Heart left ventricle (tissue), 16 donors: ENCODE results near the gene MOSPD3. TPM values are rescaled to one million over a fixed set of nuclear protein-coding genes. Genes with fewer than 3 reads are reported as not detected.
A peak's percentile ranks its signal among the peaks of the same experiment; 100 is the strongest.

Experiments used
- ATAC-seq, 4 donors: fragments of 200-7000 bp; cut with Tn5 transposase; one replicate each; pipeline ENCODE4 v1.9.1; 2020 to 2022; ENCODE audit warnings: moderate library complexity in 4 of 4, mild to moderate bottlenecking in 3 of 4, moderate number of reproducible peaks in 1 of 4
- DNase-seq, 5 donors: peaks; one replicate each; pipeline ENCODE4 v3.0.0-alpha.2; 2020
- H3K27ac ChIP-seq, 12 donors: fragments of 200-600 bp; sonication (generic) in 4 of 12; one replicate each; pipeline versions ENCODE4 v1.5.0 to v1.8.0; 2016 to 2022; ENCODE audit warnings: mild to moderate bottlenecking in 2 of 12
- H3K27me3 ChIP-seq, 9 donors: fragments of 200-600 bp; sonication (generic) in 2 of 9; one replicate each; pipeline versions ENCODE4 v1.5.1 to v1.8.0; 2016 to 2022; ENCODE audit warnings: mild to moderate bottlenecking in 3 of 9
- H3K36me3 ChIP-seq, 9 donors: fragments of 200-600 bp; sonication (generic) in 2 of 9; one replicate each; pipeline versions ENCODE4 v1.5.0 to v1.8.0; 2018 to 2022; ENCODE audit warnings: mild to moderate bottlenecking in 2 of 9
- H3K4me1 ChIP-seq, 12 donors: fragments of 200-600 bp; sonication (generic) in 4 of 12; one replicate each; pipeline versions ENCODE4 v1.5.0 to v1.8.0; 2016 to 2022; ENCODE audit warnings: mild to moderate bottlenecking in 3 of 12
- H3K4me3 ChIP-seq, 12 donors: fragments of 200-600 bp; sonication (generic) in 4 of 12; one replicate each; pipeline versions ENCODE4 v1.5.0 to v1.8.0; 2017 to 2022; ENCODE audit warnings: mild to moderate bottlenecking in 9 of 12, moderate library complexity in 4 of 12
- H3K9me3 ChIP-seq, 12 donors: fragments of 200-600 bp; sonication (generic) in 4 of 12; one replicate each; pipeline versions ENCODE4 v1.5.0 to v1.8.0; 2016 to 2022; ENCODE audit warnings: mild to moderate bottlenecking in 1 of 12
- CTCF ChIP-seq, 12 donors: fragments of 200-600 bp; sonication (generic) in 4 of 12; IDR thresholded peaks; one replicate each; pipeline versions ENCODE4 v1.5.0 to v1.8.0; 2018 to 2022; ENCODE audit warnings: antibody characterized with exemption in 12 of 12, mild to moderate bottlenecking in 5 of 12
- POLR2A ChIP-seq, 2 donors: fragments of 450-650 bp; IDR thresholded peaks; one replicate each; pipeline ENCODE4 v1.6.1; 2017; ENCODE audit warnings: antibody characterized with exemption in 2 of 2, mild to moderate bottlenecking in 2 of 2, moderate library complexity in 2 of 2
- WGBS, 4 donors: extraction: QIAGEN DNeasy Blood & Tissue Kit in 2 of 4; methylation state at CpG; one replicate each; pipeline versions ENCODE4 v1.1.5 to v1.1.7; 2013 to 2018; 5-methylcytosine and 5-hydroxymethylcytosine counted together
- intact Hi-C, 10 donors: fragments of 100-400 bp; cut with DNase I; formaldehyde crosslinking; loops; one replicate each; pipeline versions ENCODE4 v1.11.1 to v1.14.2; 2022
- polyA plus RNA-seq, 2 donors: library from polyadenylated mRNA; stranded (reverse); fragments of 200-250 nt; gene quantifications; one replicate each; pipeline ENCODE4 v1.2.3, GENCODE V29; 2013
- total RNA-seq, 9 donors: library from RNA; depleted of rRNA in 2 of 9; stranded (reverse); fragments of >200 nt in 2 of 9; fragmentation: NEBNext Ultra II Directional in 3 of 9; extraction: Animal tissue kit (Norgen Biotek cat#: 25700) in 3 of 9; gene quantifications; one replicate each; pipeline versions ENCODE4 v1.1.0 to v1.2.4, GENCODE V29; 2016 to 2023
- donor health status: ischemic (EF 13 %, LVEDD 7.1; RV severe dilation, severe dysfunction).
- donor health status: healthy with polysubstance abuse.
- donor health status: DM: no; HTN: yes; CAD: no.
- donor health status: DM: no; HTN: no; CAD: no.
- donor health status: ischemic (EF 25% LVEDD 6.9; RV normal size, moderate dysfunction).
- donor health status: ischemic (EF 25% LVEDD 5.7; RV mildly dilated, moderate dysfunction).
- donor health status: healthy.
- donor health status: DM: yes; HTN: yes; CAD: no.
- donor health status: ischemic (EF 35%, LVEDD 5.7; RV mildly dilated, moderate dysfunction).
- donor health status: nonischemic (EF 11% LVEDD 7.7; RV severe dilation, severe dysfunction).
- donor health status: DM: yes; HTN: yes; CAD: no.
- donor health status: PGD.
- donor health status: ischemic (EF 29% LVEDD 5.4; RV normal size, mild dysfunction).
- donor health status: nonischemic (EF 23%, LVEDD 6.1; RV moderate dilation, normal function).

The MOSPD3 gene
- total and polyA plus RNA-seq, 11 donors, result 6.7 to 13.8 (median 10.4) TPM

- intact Hi-C loops, result loop anchor here in 3 of 10 donors (2.0 to 10.0 kb wide), 3 partner anchors 126 to 160 kb away; partner anchors contain the start of genes EPO (in 1 of the 3) and GIGYF1 (in 1 of the 3)
- TF ChIP-seq CTCF (IDR thresholded peaks at IDR 0.05) (no peak), POLR2A (IDR thresholded peaks at IDR 0.05) (no peak)
Measured at GRCh38 chr7:100565133-100565571, 47.2 kb upstream of the MOSPD3 start.

GRCh38 chr7:100566018-100566531, 46.3 kb upstream of the MOSPD3 start:
- Histone ChIP-seq H3K27me3 (no peaks in the 10 kb centered on the region), H3K4me1 (peaks cover 0 to 25% (median 13%) of the 10 kb centered on the region in 12 donors), H3K36me3 (peaks cover 0 to 12% (median 7%) of the 10 kb centered on the region in 9 donors), H3K4me3 (no peak overlapping the region), H3K9me3 (no peaks in the 10 kb centered on the region), H3K27ac (no peak overlapping the region)
- DNase-seq, result peak in 1 of 5 donors; percentile 19
- intact Hi-C loops, result loop anchor here in 2 of 10 donors (5.0 to 10.0 kb wide), 2 partner anchors 126 to 159 kb away; partner anchors contain the start of genes EPO (in 1 of the 2) and GIGYF1 (in 1 of the 2)
- ATAC-seq, result no peak
- 87 to 94% (median 91%) methylated on average over 6 of the region's 6 CpGs for WGBS, 4 donors
- TF ChIP-seq POLR2A (IDR thresholded peaks at IDR 0.05) (no peak), CTCF (IDR thresholded peaks at IDR 0.05) (no peak)

More at GRCh38 chr7:100565133-100565571, 47.2 kb upstream of the MOSPD3 start:
- no peaks in the 10 kb centered on the region for H3K27me3 ChIP-seq
- H3K4me1 ChIP-seq, result peaks cover 0 to 18% (median 8%) of the 10 kb centered on the region in 12 donors
- DNase-seq, result peak in 1 of 5 donors; percentile 54
- no peak for ATAC-seq
- H3K27ac ChIP-seq, result no peak overlapping the region
- 92 to 96% (median 93%) methylated on average over 10 to 11 of the region's 11 CpGs for WGBS, 4 donors
- H3K36me3 ChIP-seq, result peaks cover 0 to 12% (median 9%) of the 10 kb centered on the region in 9 donors
- H3K4me3 ChIP-seq, result no peak overlapping the region
- no peaks in the 10 kb centered on the region for H3K9me3 ChIP-seq

- TF ChIP-seq POLR2A (IDR thresholded peaks at IDR 0.05), result no peak
- TF ChIP-seq CTCF (IDR thresholded peaks at IDR 0.05), result no peak
- Histone ChIP-seq H3K4me3 (no peak overlapping the region), H3K36me3 (peaks cover 0 to 12% (median 7%) of the 10 kb centered on the region in 9 donors), H3K9me3 (no peaks in the 10 kb centered on the region), H3K27me3 (no peaks in the 10 kb centered on the region), H3K4me1 (peaks cover 0 to 26% (median 13%) of the 10 kb centered on the region in 12 donors), H3K27ac (no peak overlapping the region)
- peak in 2 of 5 donors; percentile 15 to 58 for DNase-seq
- 75 to 86% (median 78%) methylated on average over 11 to 12 of the region's 12 CpGs for WGBS, 4 donors
- ATAC-seq, result no peak
- intact Hi-C loops, result loop anchor here in 2 of 10 donors (5.0 to 10.0 kb wide), 2 partner anchors 125 to 158 kb away; partner anchors contain the start of genes EPO (in 1 of the 2) and GIGYF1 (in 1 of the 2)
Measured at GRCh38 chr7:100567031-100567730, 45.2 kb upstream of the MOSPD3 start.

GRCh38 chr7:100567751-100568175, 44.6 kb upstream of the MOSPD3 start:
- peak in 1 of 5 donors; percentile 15 for DNase-seq

More at GRCh38 chr7:100567751-100568175, 44.6 kb upstream of the MOSPD3 start:
- TF ChIP-seq POLR2A (IDR thresholded peaks at IDR 0.05), result no peak
- no peak for TF ChIP-seq CTCF (IDR thresholded peaks at IDR 0.05)
- no peak for ATAC-seq
- intact Hi-C loops, result loop anchor here in 2 of 10 donors (5.0 to 10.0 kb wide), 2 partner anchors 125 to 157 kb away; partner anchors contain the start of genes EPO (in 1 of the 2) and GIGYF1 (in 1 of the 2)
- Histone ChIP-seq H3K27ac (no peak overlapping the region), H3K27me3 (no peaks in the 10 kb centered on the region), H3K9me3 (no peaks in the 10 kb centered on the region), H3K4me1 (peaks cover 0 to 26% (median 13%) of the 10 kb centered on the region in 12 donors), H3K4me3 (no peak overlapping the region), H3K36me3 (peaks cover 0 to 7% (median 4%) of the 10 kb centered on the region in 9 donors)
- WGBS, 4 donors, result 51 to 67% (median 56%) methylated on average over 3 of the region's 3 CpGs
